Right lobe of liver (tissue), 4 donors: ENCODE measurements around the gene ZNF597.
A peak's percentile ranks its signal among the peaks of the same experiment; 100 is the strongest.

Source experiments
- CTCF ChIP-seq, 4 donors: fragments of 200-600 bp in 3 of 4; fragments of 450-650 bp in 1 of 4; IDR thresholded peaks; one replicate each; pipeline versions ENCODE4 v1.5.1 to v1.8.0; 2016 to 2022; ENCODE audit warnings: antibody characterized with exemption in 4 of 4, mild to moderate bottlenecking in 2 of 4
- POLR2A ChIP-seq: fragments of 450-650 bp; IDR thresholded peaks from one replicate; pipeline ENCODE4 v1.6.1; 2017; ENCODE audit warnings: antibody characterized with exemption, mild to moderate bottlenecking
- donor health status: DM: no; HTN: no; CAD: no.
- donor health status: DM: no; HTN: no; CAD: no.
- donor health status: DM: no; HTN: yes; CAD: no.

GRCh38 chr16:3443108-3444031, at the start of gene ZNF597, which contains the start of gene NAA60:
- TF ChIP-seq CTCF (IDR thresholded peaks at IDR 0.05) (peak in 1 of 4 donors; percentile 4), POLR2A (peak; percentile 53)
